ENCODE data around the gene SBF2. TPM values are rescaled to one million over a fixed set of nuclear protein-coding genes. Genes with fewer than 3 reads are reported as not detected.

SBF2 gene
- total RNA-seq = 10 to 100 TPM in 4 of 5 donors, 1 to 10 TPM in 1; 9.5 to 23.5 (median 13.0) TPM
- 12.0 TPM for total RNA-seq (2013)
- total RNA-seq = 8.2 to 43.0 (median 23.5) reads per million in 29 experiments

GRCh38 chr11:10293423-10294289 lies at the start of gene SBF2:
SBF2 (minus strand) TSS chr11:10294219; CDS start chr11:10294069, 150 bp downstream.
- ATAC-seq (replicated peaks in 1 of 4) (peak; percentile 74 to 83 (median 76)), DNase-seq (peak; percentile 52 to 90 (median 71))
- Histone ChIP-seq H3K27ac (ENCODE audit: low read length) (no peak within 1 kb of the TSS), H3K9me3 (no peaks in the 10 kb centered on the region), H3K4me3 (ENCODE audit: control insufficient read depth in 1 of 2, extremely low read depth in 1 of 2, low read length in 1 of 2) (peak within 1 kb of the TSS; percentile 54 to 71), H3K4me1 (ENCODE audit: control insufficient read depth in 1 of 2, extremely low read depth in 1 of 2, insufficient read depth in 2 of 2, low read length in 2 of 2) (peaks cover 18 to 24% of the 10 kb centered on the region in 2 experiments), H3K27me3 (replicated peaks in 1 of 2; ENCODE audit: control insufficient read depth in 2 of 2, extremely low read depth in 1 of 2, insufficient read depth in 2 of 2, low read length in 1 of 2) (peaks cover 3 to 12% of the 10 kb centered on the region in 2 experiments), H3K36me3 (ENCODE audit: control insufficient read depth in 2 of 2, extremely low read depth in 1 of 2, insufficient read depth in 1 of 2, low read length in 1 of 2) (no peaks in the 10 kb centered on the region)
- ChIA-PET CTCF (no interaction called here), POLR2A (interaction anchor here in 1 of 2 donors (0.8 kb wide), 1 partner anchor 11 kb away, joined by 3 read pairs; no protein-coding TSS in a partner anchor)
- H3K36me3 Mint-ChIP-seq = peaks cover 6% of the 10 kb centered on the region
- under 1% methylated on average over 80 of the region's 81 CpGs for WGBS (ENCODE audit: insufficient coverage)
- H3K9me3 Mint-ChIP-seq = no peaks in the 10 kb centered on the region
- peaks cover 35 to 45% (median 41%) of the 10 kb centered on the region in 3 donors for H3K4me1 Mint-ChIP-seq
- H3K27me3 Mint-ChIP-seq = peaks cover 15 to 23% of the 10 kb centered on the region in 2 donors
- peak within 1 kb of the TSS; percentile 76 to 85 (median 84) for H3K4me3 Mint-ChIP-seq
- peak within 1 kb of the TSS in 1 of 2 donors; percentile 62 for H3K27ac Mint-ChIP-seq

- Mint-ChIP-seq H3K4me3 (no peak overlapping the region), H3K27ac (no peak overlapping the region), H3K36me3 (no peaks in the 10 kb centered on the region), H3K4me1 (no peaks in the 10 kb centered on the region), H3K27me3 (peaks cover 19 to 20% of the 10 kb centered on the region in 2 donors), H3K9me3 (no peaks in the 10 kb centered on the region)
- Histone ChIP-seq H3K4me1 (ENCODE audit: control insufficient read depth in 1 of 2, extremely low read depth in 1 of 2, insufficient read depth in 2 of 2, low read length in 2 of 2) (no peaks in the 10 kb centered on the region), H3K9me3 (no peaks in the 10 kb centered on the region), H3K27ac (ENCODE audit: low read length) (no peak overlapping the region), H3K27me3 (replicated peaks in 1 of 2; ENCODE audit: control insufficient read depth in 2 of 2, extremely low read depth in 1 of 2, insufficient read depth in 2 of 2, low read length in 1 of 2) (peaks cover 0 to 11% of the 10 kb centered on the region in 2 experiments), H3K4me3 (ENCODE audit: control insufficient read depth in 1 of 2, extremely low read depth in 1 of 2, low read length in 1 of 2) (no peak overlapping the region), H3K36me3 (ENCODE audit: control insufficient read depth in 2 of 2, extremely low read depth in 1 of 2, insufficient read depth in 1 of 2, low read length in 1 of 2) (no peaks in the 10 kb centered on the region)
- CTCF ChIA-PET = no interaction called here
- DNase-seq = no peak
- POLR2A ChIA-PET = no interaction called here
- no peak for ATAC-seq (replicated peaks in 1 of 4)
Measured at GRCh38 chr11:10338287-10338686, 44.3 kb upstream of the SBF2 start.

GRCh38 chr11:10333490-10333889 lies 39.5 kb upstream of the SBF2 start:
- CTCF ChIA-PET = interaction anchor here in 1 of 2 donors (1.0 kb wide), 1 partner anchor 10 kb away, joined by 3 read pairs; no protein-coding TSS in a partner anchor
- H3K4me1 ChIP-seq (ENCODE audit: control insufficient read depth in 1 of 2, extremely low read depth in 1 of 2, insufficient read depth in 2 of 2, low read length in 2 of 2) = no peaks in the 10 kb centered on the region

GRCh38 chr11:10331548-10332289 lies 37.7 kb upstream of the SBF2 start:
- Histone ChIP-seq H3K27me3 (replicated peaks in 1 of 2; ENCODE audit: control insufficient read depth in 2 of 2, extremely low read depth in 1 of 2, insufficient read depth in 2 of 2, low read length in 1 of 2) (peaks cover 0 to 5% of the 10 kb centered on the region in 2 experiments), H3K36me3 (ENCODE audit: control insufficient read depth in 2 of 2, extremely low read depth in 1 of 2, insufficient read depth in 1 of 2, low read length in 1 of 2) (no peaks in the 10 kb centered on the region), H3K9me3 (no peaks in the 10 kb centered on the region), H3K27ac (ENCODE audit: low read length) (no peak overlapping the region), H3K4me1 (ENCODE audit: control insufficient read depth in 1 of 2, extremely low read depth in 1 of 2, insufficient read depth in 2 of 2, low read length in 2 of 2) (no peaks in the 10 kb centered on the region), H3K4me3 (ENCODE audit: control insufficient read depth in 1 of 2, extremely low read depth in 1 of 2, low read length in 1 of 2) (no peak overlapping the region)
- H3K27ac Mint-ChIP-seq = no peak overlapping the region
- no peaks in the 10 kb centered on the region for H3K4me1 Mint-ChIP-seq
- 92% methylated on average over 3 of the region's 6 CpGs for WGBS (ENCODE audit: insufficient coverage)
- ChIA-PET CTCF (no interaction called here), POLR2A (no interaction called here)
- no peaks in the 10 kb centered on the region for H3K36me3 Mint-ChIP-seq
- ATAC-seq (replicated peaks in 1 of 4) (no peak), DNase-seq (no peak)
- H3K4me3 Mint-ChIP-seq = no peak overlapping the region
- no peaks in the 10 kb centered on the region for H3K9me3 Mint-ChIP-seq
- H3K27me3 Mint-ChIP-seq = peaks cover 13 to 14% of the 10 kb centered on the region in 2 donors

More at GRCh38 chr11:10333490-10333889, 39.5 kb upstream of the SBF2 start:
- Histone ChIP-seq H3K9me3 (no peaks in the 10 kb centered on the region), H3K4me3 (ENCODE audit: control insufficient read depth in 1 of 2, extremely low read depth in 1 of 2, low read length in 1 of 2) (no peak overlapping the region), H3K27ac (ENCODE audit: low read length) (no peak overlapping the region), H3K36me3 (ENCODE audit: control insufficient read depth in 2 of 2, extremely low read depth in 1 of 2, insufficient read depth in 1 of 2, low read length in 1 of 2) (no peaks in the 10 kb centered on the region), H3K27me3 (replicated peaks in 1 of 2; ENCODE audit: control insufficient read depth in 2 of 2, extremely low read depth in 1 of 2, insufficient read depth in 2 of 2, low read length in 1 of 2) (peaks cover 0 to 5% of the 10 kb centered on the region in 2 experiments)
- DNase-seq = no peak
- no peak overlapping the region for H3K27ac Mint-ChIP-seq
- no peak overlapping the region for H3K4me3 Mint-ChIP-seq
- no peaks in the 10 kb centered on the region for H3K4me1 Mint-ChIP-seq
- no peaks in the 10 kb centered on the region for H3K9me3 Mint-ChIP-seq
- POLR2A ChIA-PET = no interaction called here
- H3K27me3 Mint-ChIP-seq = peaks cover 15 to 16% of the 10 kb centered on the region in 2 donors
- H3K36me3 Mint-ChIP-seq = no peaks in the 10 kb centered on the region
- ATAC-seq (replicated peaks in 1 of 4) = no peak
- WGBS (ENCODE audit: insufficient coverage) = 100% methylated on average over 1 of the region's 1 CpG

- CTCF ChIA-PET = interaction anchor here in 1 of 2 donors (0.7 kb wide), 1 partner anchor 1039 kb away, joined by 5 read pairs; no protein-coding TSS in a partner anchor
- Mint-ChIP-seq H3K27ac (no peak overlapping the region), H3K27me3 (peaks cover 9 to 13% of the 10 kb centered on the region in 2 donors), H3K4me3 (no peak overlapping the region), H3K9me3 (no peaks in the 10 kb centered on the region), H3K36me3 (no peaks in the 10 kb centered on the region), H3K4me1 (no peaks in the 10 kb centered on the region)
- no peak for ATAC-seq (replicated peaks in 1 of 4)
- Histone ChIP-seq H3K27me3 (replicated peaks in 1 of 2; ENCODE audit: control insufficient read depth in 2 of 2, extremely low read depth in 1 of 2, insufficient read depth in 2 of 2, low read length in 1 of 2) (peaks cover 0 to 2% of the 10 kb centered on the region in 2 experiments), H3K27ac (ENCODE audit: low read length) (no peak overlapping the region), H3K4me3 (ENCODE audit: control insufficient read depth in 1 of 2, extremely low read depth in 1 of 2, low read length in 1 of 2) (no peak overlapping the region), H3K36me3 (ENCODE audit: control insufficient read depth in 2 of 2, extremely low read depth in 1 of 2, insufficient read depth in 1 of 2, low read length in 1 of 2) (no peaks in the 10 kb centered on the region), H3K4me1 (ENCODE audit: control insufficient read depth in 1 of 2, extremely low read depth in 1 of 2, insufficient read depth in 2 of 2, low read length in 2 of 2) (no peaks in the 10 kb centered on the region), H3K9me3 (no peaks in the 10 kb centered on the region)
- DNase-seq = no peak
- POLR2A ChIA-PET = no interaction called here
- no CpG with 5 or more reads among the region's 2 CpGs for WGBS (ENCODE audit: insufficient coverage)
Measured at GRCh38 chr11:10329935-10330334, 35.9 kb upstream of the SBF2 start.

- no CpG with 5 or more reads among the region's 2 CpGs for WGBS (ENCODE audit: insufficient coverage)
- Histone ChIP-seq H3K36me3 (ENCODE audit: control insufficient read depth in 2 of 2, extremely low read depth in 1 of 2, insufficient read depth in 1 of 2, low read length in 1 of 2) (no peaks in the 10 kb centered on the region), H3K4me3 (ENCODE audit: control insufficient read depth in 1 of 2, extremely low read depth in 1 of 2, low read length in 1 of 2) (no peak overlapping the region), H3K9me3 (no peaks in the 10 kb centered on the region), H3K27me3 (replicated peaks in 1 of 2; ENCODE audit: control insufficient read depth in 2 of 2, extremely low read depth in 1 of 2, insufficient read depth in 2 of 2, low read length in 1 of 2) (peaks cover 0 to 5% of the 10 kb centered on the region in 2 experiments), H3K27ac (ENCODE audit: low read length) (no peak overlapping the region), H3K4me1 (ENCODE audit: control insufficient read depth in 1 of 2, extremely low read depth in 1 of 2, insufficient read depth in 2 of 2, low read length in 2 of 2) (no peaks in the 10 kb centered on the region)
- CTCF ChIA-PET = interaction anchor here (0.6 to 0.7 kb wide), 3 partner anchors 14 to 1040 kb away, joined by 5 read pairs; no protein-coding TSS in a partner anchor
- Mint-ChIP-seq H3K9me3 (no peaks in the 10 kb centered on the region), H3K36me3 (no peaks in the 10 kb centered on the region), H3K27ac (no peak overlapping the region), H3K27me3 (peaks cover 9% of the 10 kb centered on the region in 2 donors), H3K4me1 (no peaks in the 10 kb centered on the region), H3K4me3 (no peak overlapping the region)
- POLR2A ChIA-PET = no interaction called here
- ATAC-seq (replicated peaks in 1 of 4) (no peak), DNase-seq (no peak)
Measured at GRCh38 chr11:10329356-10329755, 35.3 kb upstream of the SBF2 start.
